ENCODE results near the gene CA4.

CA4 gene

DNA sequence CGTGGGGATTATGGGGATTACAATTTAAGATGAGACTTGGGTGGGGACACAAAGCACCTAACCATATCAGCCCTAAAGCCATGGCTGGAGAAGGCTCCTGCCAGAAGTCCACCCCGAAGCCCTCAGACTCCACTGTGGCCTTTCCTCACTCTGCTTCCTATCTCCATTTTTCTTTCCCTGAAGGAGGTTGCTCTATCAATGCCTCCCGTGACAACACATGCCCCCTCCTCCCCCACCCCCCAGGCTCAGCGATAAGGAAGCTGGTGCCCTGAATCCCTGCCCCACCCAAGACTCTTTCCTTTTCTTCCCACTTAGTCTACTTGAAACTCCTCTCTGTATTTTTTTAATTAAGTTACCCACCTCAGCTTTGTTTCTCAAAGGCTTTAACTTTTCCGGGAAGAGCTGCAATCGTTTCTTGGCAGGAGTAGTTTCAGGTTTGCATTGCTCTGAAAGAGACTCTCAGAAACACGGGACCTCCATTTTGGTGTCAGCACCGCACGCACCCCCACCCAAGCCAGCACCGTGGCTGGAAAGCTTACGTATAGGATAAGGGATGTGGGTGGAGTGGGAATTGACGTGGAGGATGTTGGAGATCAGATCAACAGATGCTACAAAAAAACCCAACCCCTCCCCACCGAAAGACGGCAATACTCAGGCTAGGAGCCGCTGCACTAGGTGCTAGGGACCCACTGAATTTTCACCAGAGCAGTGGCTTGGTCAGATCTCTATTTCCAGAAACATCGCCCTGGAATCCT is 15.2 kb upstream of the CA4 start:
- DNase-seq: no peak

DNA sequence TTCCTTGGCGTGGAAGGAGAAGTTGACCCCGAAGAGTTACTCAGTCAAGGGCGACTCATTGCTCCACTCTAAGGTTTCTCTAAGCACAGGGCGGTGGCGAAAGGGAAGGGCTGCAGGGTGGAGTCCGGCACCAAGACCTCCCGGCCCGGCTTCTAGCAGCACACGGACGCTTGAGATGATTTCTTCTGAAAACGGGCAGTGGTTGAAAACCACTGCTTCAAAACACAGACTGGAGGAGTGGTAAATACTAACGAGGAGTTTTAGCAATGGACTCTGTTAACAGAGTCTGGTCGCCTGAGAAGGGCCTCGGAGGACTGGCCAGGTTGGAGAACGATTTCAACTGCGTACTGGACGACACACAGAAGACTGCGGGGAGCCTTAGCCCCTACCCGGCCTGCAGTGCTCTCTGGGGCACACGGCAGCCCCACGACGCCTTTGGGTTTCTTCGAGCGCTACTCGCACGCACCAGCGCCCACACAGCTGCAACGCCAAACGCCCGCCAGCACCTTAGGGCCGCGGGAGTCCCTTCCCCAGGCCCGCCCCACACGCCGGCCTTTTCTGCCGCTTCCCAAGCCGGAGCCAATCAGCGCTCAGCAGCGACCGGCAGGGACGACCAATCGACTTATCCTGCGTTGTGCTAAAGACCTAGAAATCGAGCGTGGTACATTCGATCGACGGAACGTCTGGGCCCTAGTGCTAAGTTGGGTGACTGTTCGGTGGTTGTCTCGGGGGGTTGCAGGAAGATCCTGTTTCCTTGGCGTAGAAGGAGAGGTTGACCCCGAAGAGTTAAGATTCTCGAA is 14.4 kb upstream of the CA4 start:
- DNase-seq: peak; percentile 81 to 83

DNA sequence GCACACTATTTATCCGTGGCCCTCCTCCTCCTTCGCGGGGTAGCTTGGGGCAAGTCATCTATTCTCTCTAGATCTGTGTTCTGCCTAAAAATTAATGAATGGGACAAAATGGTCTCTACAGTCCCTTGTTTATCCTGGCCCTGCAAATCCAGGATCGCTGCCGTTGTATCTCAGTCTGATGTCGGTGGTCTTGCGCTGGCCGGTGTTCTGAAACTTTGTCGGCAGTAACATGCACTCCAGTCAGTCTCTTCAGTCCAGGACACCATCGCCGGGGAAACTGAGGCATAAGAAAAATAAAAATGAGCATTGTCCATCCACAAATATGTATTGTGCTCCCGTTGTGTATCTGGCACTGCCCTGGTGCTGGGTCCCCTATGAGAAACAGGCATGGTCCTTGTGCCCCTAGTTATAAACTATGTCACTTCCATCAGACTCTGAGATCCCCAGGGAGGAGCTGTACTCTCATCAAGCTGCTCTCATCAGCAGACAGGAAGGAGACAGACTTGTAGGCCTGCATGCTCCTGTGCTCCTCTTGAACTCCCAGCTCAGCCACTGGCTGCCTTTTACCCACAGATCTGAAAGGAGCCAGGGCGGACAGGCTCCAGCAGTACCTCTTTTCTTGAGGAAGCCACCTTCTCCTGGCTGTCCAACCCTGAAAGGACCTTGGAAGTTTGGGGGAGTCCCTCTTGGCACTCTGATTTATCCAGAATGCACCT is 13.7 kb upstream of the CA4 start:
- no peak for DNase-seq

DNA sequence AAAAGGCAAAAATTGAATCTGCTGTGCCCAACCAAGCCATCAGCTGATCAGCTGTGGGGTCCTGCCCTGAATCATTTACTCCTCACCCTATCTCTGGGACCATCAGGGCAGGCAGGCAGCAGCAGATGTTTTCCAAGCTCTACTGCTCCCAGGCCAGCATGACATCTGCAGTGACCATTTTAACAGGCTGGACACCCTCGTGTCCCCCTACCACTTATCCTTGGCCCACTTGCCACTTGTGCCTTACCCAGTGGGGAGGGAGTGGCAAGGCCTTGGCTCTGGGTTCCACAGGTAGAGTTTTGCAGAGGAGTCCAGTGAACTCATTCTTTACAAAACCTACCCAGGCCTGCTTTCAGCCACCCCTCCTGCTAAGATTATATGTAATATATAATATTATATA is 12.0 kb upstream of the CA4 start:
- DNase-seq: no peak

DNA sequence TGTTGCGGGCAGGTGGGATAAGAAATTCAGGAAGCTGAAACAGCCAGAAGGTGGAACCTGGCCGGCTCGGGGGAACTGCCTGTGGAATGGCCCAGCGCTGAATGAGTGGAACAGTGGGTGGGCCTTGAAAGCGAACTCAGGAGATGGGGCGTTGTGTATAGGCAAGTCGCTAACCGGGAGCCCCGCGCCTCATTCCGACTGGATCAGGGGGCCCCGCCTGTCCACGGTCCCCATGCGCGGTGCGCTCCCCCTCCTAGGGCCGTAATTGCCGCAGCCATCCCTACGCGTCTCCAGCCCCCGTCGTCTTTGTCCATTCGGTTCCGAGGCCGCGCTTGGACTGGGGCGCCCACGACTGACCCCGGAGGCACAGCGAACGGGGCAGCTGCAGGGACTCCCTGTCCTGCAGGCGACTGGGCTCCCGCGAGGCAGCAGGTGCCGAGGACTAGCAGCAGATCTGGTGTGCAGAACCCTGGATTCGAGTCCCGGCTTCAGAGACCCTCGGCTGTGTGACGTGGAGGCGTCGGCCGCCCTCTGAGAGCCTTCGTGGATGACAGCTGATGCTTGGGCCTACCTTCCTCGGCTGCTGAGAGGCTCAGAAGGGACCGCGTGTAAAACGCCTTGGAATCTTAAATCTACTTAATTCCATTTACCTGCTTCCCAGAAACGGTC is 10.9 kb upstream of the CA4 start:
- no peak for DNase-seq

DNA sequence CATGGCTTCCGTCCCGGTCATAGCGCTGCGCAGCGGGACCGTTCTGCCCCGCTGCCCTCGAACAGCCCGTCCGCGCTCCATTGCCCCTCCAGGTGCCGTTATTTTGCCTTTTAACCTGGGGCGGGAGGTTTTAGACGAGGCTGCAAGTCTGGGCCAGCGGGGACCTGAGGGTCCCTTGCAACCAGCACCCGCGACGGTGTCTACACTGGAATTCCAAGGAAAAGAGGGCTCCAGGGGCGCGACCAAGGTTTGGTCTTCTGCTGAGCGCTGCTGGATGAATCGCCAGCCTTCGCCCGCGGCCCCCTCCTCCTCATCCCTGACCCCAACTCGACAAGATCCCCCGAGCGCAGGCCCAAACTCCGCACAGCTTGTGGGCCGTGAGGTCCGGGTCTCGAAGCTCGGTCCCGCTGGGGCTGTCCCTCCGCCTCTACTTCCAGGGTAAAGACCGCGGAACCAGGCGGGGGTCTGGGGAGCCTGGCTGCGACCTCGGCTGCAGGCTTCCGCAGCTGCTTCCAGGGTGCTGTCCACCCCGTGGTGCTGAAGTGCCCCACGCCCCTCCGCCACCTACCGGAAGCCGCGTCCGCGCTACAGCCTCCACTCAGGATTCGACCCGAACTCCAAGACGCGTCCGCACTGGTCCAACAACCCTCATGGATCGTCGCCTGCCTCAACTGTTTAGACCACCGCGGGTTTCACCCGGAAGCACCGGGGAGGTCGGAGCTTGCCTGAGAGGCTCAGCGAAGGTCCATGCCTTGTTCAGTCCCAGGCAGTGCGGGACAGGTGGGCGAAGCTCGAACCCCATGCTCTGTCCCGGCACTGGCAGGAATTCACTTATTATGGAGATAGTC is 10.1 kb upstream of the CA4 start:
- DNase-seq: peak; percentile 59 to 66

DNA sequence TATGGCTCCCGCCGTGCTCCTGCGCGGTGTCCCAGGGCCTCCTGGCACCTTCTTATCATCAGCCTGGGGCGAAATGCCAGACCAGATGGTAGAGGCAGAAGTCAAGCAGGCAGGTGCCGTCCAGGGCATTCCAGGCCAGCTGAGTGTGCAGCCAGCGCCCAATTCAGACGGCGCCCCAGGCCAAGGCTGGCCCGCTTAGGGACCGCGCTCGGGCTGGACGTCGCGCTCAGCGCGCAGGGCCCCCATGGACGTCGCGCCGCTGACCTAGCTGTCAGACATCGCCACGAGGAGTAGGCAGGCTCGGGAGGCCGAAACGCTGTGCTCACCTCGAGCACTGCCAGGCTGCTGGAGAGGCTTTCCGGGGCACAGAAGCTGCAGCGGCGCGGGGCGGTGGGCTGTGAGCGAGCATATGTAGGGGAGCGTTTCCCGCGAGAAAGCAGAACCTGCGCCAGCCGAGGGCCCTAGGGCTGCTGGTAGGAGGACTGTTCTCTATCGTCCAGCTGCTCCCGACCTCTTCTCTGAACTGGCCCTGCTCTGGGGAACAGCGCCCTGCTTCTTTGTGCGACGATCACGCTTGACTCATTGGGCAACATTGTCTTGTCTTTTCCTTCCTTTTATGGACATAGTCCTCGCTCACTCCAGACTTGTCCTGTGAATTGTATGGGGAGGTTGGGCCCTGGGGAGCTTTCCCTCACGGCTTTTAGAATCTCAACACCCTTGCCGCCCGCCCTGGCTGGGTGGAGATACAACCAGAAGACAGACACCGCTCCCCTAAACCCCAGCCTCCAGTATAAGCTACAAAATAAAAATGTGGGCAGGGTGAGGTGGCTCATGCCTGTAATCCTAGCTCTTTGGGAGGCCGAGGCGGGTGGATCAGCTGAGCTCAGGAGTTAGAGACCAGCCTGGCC is 8.4 kb upstream of the CA4 start:
- DNase-seq: no peak

DNA sequence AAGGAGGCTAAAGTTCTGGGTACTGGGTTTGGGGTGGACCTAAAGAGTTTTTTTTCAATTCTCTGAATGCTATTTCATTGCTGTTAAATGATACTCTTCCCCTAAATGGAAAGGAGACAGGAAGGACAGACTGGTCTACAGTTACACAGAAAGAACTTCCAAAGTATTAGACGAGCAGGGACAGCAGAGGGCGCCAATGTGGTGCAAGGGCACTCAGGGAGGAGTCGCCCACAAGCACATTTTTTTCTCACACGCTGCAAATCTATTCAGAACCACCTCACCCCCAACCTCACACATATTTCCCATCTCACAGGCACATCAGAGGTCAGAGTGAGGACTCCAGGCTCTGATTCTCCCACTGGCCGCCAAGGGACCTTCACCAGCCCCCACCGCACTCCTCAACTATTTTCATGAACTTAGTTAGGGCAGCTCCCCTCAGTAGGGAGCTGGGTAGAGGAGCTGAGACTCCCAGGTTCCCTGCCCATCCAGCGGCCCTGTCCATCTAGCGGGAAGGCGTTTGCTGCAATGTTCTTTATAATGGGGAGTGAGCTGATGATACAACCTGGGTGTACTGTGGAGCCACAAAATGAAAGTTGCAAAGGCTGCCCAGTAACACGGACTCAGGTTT is 6.8 kb upstream of the CA4 start:
- DNase-seq: peak; percentile 69 to 73

DNA sequence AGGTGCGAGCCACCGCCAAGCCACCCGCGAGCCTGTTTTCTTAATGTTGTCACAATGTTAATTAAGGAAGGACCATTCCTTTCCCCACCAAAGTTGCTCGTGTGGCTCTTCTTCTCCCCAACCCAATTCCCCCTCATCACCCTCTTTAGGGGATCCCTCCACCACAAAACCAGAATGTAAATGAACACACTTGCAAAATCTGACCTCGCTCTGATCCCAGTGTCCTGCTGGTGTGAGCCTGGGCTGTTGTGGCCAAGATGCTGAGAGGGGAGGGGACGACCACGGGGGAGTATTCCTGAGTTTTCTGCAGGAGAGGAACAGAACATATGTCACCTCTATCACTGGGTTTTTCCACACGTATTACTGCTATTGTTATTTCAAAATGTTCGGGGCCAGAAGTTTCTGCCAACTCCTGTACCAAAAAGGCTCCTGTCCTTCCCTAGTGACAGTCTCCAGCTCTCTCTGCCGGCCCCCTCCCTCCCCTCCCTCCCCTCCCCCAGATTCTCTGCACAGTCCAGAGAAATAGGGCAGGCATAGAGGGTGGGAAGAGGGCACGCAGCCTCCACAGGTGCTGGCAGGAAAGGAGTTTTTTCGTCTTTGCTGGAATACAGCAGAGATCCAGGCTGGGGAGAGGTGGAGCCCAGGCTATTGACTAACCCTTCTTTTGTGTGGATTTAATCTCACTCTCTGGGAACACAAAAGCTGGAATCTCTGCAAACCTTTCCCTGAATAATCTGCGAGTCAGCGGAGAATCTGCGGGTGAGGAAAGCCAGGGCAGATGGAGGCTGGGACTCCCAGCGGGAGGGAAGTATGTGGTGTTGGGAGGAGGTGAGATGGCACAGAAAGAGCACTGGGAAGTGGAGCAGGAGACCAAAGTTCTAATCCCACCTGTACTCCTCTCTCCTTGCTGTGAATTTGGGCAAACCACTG is 4.5 kb upstream of the CA4 start:
- no peak for DNase-seq

DNA sequence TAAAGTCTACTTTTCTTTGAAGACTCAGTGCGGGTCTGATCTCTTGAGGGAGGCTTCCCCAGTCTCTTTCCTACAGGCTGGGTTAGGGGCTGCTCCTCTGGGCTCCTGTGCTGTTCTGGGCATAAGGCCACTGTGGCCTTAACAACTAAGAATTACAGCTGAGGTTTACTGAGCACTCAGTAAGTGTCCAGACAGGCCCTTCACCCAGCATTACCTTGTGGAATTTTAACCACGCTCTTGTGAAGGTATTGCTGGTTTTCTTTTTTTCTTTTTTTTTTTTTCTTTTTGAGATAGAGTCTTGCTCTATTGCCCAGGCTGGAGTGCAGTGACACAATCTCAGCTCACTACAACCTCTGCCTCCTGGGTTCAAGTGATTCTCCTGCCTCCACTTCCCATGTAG is 3.6 kb upstream of the CA4 start:
- DNase-seq: no peak

DNA sequence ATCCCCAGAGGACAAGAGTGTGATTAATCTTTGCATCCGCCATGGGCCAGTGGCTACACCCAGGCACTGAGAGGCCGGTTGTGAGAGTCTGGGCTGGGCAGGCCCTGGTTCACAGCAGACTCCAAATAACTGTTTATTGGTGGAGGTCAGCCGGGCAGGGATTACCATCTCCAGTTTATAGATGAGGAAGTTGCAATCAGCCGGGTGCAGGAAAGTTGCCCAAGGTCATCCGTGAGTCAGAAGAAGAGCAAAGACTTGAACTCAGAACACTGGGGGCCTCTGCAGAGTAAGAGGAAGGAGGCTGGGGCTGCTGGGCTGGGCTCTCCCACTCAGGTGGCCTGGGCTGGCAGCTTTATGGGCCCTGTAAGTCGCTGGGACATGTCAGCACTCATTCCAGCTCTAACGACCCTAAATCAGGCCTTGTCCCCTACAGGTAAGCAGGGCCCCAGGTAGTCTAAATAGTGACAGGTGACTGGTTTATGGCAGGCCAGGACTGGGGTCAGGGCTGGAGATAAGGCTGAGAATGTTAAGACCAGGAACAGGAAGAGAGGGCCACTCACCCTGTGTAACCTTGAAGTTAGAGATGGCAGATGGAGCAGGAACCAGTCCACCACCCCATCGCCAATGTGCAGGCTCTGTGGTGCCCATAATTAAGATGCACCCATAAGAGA is 2.1 kb upstream of the CA4 start:
- no peak for DNase-seq

DNA sequence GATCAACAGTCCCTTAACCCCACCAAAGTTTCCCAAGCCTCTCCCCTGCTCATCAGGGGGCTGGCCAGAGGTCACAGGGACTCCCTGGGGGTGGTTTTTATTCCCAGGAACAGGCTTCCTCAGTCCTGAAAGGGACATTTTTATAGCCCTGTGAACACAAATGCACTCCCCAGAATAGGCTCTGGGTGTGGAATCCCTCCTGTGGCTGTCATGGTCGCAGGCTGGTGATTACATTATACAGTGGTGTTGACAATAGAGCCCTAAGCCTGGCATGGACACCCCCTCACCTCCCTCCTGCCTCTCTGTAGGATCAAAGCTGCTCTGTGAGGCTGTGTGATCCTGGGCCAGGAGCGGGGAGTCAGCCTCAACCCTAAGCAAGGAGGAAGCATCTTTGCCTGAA is 1.4 kb upstream of the CA4 start:
- no peak for DNase-seq

DNA sequence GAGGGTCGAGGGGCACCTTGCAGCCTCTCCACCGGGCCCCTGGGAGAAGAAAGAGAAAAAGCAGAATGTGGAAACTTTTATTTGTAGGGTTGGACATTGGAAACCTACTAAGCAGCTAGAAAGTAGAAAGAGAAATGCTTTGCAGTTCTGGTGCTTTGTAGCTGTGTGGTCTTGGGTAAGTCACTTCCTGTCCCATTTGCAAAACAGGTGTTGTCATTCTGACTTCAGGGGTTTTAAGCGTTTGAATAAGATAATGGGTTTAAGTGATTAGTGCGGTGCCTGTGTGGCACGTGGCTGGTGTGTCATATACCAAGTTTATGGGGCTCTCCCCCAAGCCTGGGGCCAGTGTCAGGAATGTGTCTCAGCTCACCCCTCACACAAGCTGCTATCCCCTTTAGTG is 1.6 kb downstream of the CA4 start:
- no peak for DNase-seq

DNA sequence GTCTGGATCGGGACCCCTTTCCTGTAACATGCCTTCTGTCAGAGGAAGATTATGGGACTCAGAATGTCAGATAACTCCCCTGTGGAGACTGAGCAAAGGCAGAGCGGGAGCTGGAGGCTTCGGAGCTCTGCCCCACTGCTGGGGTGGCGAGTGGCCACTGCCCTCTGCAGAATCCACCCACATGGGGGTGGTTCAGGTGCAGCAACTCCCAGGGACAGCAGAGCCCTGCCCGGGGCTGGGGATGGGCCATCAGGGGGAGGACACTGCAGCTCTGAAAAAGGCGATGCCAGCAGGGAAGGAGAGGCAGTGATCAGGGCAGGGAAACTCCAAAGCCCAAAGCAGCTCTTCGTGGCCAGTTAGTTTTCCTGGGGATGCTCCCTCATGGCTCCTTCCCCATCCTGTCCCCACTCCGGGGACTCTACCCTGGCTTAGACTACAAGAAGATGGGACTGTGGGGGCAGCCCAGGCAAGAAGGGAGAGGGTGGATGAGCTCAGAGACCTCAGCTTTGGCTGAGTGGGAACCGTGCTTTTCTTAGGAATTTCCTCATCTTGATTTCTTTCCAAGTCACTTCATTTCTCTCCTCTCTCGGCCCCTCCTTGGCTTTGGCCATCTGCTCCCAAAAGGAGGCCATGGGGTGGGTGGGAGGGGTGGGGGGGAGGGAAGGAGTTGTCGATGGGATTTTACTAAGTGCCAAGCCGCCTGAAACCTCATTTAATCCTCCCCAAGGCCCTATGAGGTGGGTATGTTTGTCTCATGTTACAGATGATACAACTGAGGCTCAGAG is 4.0 kb downstream of the CA4 start:
- DNase-seq: no peak

DNA sequence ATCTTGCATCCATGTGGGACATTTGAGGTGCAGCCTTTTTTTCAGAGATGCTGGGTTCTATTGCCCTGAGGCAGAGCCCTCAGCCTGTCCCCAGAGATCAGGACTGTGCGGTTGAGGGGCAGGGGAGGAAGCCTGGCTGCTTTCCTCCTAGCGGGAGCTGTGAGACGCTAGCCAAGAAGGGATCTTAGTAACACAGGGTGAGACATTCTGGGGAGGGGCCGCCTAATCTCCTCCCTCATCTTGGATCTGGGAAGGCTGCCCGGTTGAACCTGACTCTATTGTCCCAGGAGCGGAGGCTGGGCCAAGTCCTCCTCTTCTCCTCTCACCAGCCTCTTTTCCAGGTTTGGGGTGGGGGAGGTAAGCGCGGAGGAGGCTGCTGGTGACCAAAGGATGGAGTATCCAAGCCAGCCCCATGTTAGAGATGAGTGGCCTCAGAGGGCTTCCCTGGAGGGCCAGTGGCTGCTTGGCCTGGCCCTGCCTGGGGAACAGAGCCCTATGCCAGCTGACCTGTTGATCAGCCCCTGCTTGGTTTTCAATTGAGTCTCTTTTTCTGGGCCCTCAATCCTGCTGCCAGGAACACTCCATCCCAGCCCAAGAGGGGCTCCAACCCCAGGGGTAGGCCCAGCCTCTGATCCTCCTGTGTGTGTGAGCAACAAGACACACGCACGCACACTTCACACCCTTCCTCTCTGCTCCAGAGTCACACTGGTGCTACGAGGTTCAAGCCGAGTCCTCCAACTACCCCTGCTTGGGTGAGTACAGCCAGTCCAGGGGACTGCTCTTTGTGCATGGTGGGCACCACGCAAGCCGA is 5.0 kb downstream of the CA4 start:
- DNase-seq: no peak

DNA sequence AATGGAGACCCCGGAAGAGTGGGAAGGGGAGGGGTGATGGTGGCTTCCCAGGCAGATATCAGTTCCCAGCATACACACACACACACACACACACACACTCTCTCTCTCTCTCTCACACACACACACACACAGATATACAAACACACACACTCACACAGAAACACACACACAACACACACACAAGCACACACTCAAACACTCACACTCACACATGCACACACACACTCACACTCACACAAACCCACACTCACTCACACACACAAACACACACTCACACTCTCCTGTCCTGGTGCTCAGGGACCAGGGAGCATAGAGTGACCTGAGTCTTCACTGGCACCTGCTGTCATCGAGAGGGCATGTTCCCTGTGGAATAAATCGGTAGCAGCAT is 5.6 kb downstream of the CA4 start:
- no peak for DNase-seq

DNA sequence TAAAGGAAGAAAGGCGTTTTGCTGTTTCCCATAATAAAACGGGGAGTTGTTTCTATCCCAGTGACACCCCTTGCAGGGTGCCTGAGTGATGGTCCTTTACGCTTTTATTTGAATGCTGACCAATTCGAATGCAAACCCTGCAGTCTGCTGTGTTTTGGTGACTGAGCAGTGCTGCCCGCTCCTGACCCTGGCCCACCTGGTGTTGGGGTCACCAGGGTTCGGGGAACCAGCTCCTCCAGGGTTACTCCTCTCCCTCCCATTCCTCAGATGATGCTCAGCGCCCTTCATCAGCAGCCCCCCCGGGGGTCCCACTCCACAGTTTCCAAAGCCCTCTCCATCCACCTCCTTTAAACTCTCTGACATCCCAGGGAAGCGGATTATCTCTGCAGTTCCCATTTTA is 6.0 kb downstream of the CA4 start:
- no peak for DNase-seq
